ENCODE results near the gene DDX11.
A peak's percentile ranks its signal among the peaks of the same experiment; 100 is the strongest.
"Not testable (repeated sequence)": the region's sequence is repeated elsewhere in the genome, so short reads cannot be mapped to it uniquely, and the experiment has no call there.

Gene DDX11

GRCh38 chr12:31100503-31101208, 27.0 kb downstream of the DDX11 start:
- DNase-seq: not testable (repeated sequence)

GRCh38 chr12:31102125-31102524, 28.5 kb downstream of the DDX11 start:
- peak; percentile 66 to 83 for DNase-seq

- DNase-seq: not testable (repeated sequence)
These were observed 28.9 kb downstream of the DDX11 start for GRCh38 chr12:31102596-31102995.

GRCh38 chr12:31103561-31103975, 29.9 kb downstream of the DDX11 start:
- peak; percentile 85 to 87 for DNase-seq

- DNase-seq: not testable (repeated sequence)
These were observed 30.6 kb downstream of the DDX11 start for GRCh38 chr12:31104220-31104619.

GRCh38 chr12:31104773-31105172, 31.1 kb downstream of the DDX11 start:
- not testable (repeated sequence) for DNase-seq

GRCh38 chr12:31105668-31106067, 32.0 kb downstream of the DDX11 start:
- no peak for DNase-seq

GRCh38 chr12:31106101-31106803, 32.6 kb downstream of the DDX11 start:
- DNase-seq: peak; percentile 25 to 49

GRCh38 chr12:31109773-31110172, 36.1 kb downstream of the DDX11 start:
- DNase-seq: not testable (repeated sequence)

GRCh38 chr12:31110263-31110662, 36.6 kb downstream of the DDX11 start:
- not testable (repeated sequence) for DNase-seq

GRCh38 chr12:31115092-31115601, 41.5 kb downstream of the DDX11 start:
- DNase-seq: not testable (repeated sequence)

GRCh38 chr12:31116846-31117202, 43.2 kb downstream of the DDX11 start:
- DNase-seq: not testable (repeated sequence)

- peak; percentile 81 to 82 for DNase-seq
These were observed 43.7 kb downstream of the DDX11 start for GRCh38 chr12:31117203-31118011.

- DNase-seq: no peak
These were observed 44.9 kb downstream of the DDX11 start for GRCh38 chr12:31118347-31119191.

GRCh38 chr12:31119192-31119802, 45.6 kb downstream of the DDX11 start:
- no peak for DNase-seq

GRCh38 chr12:31119803-31120211, 46.1 kb downstream of the DDX11 start:
- no peak for DNase-seq

- DNase-seq: no peak
These were observed 46.8 kb downstream of the DDX11 start for GRCh38 chr12:31120392-31121008.

GRCh38 chr12:31121022-31121728, 47.5 kb downstream of the DDX11 start:
- DNase-seq: not testable (repeated sequence)

GRCh38 chr12:31122481-31122880, 48.8 kb downstream of the DDX11 start:
- no peak for DNase-seq

GRCh38 chr12:31124158-31124557, 50.5 kb downstream of the DDX11 start:
- not testable (repeated sequence) for DNase-seq

GRCh38 chr12:31125171-31125570, 51.5 kb downstream of the DDX11 start:
- DNase-seq: not testable (repeated sequence)

All from NCI-H2081 (cell line).